ENCODE measurements around the gene PTPRU.
A peak's percentile ranks its signal among the peaks of the same experiment; 100 is the strongest.

PTPRU gene

GRCh38 chr1:29267321-29268070 lies 31.2 kb downstream of the PTPRU start:
- Mint-ChIP-seq H3K27ac (ENCODE audit: low read depth) (no peak overlapping the region), H3K27me3 (peaks cover 72% of the 10 kb centered on the region), H3K4me3 (no peak overlapping the region), H3K9me3 (no peaks in the 10 kb centered on the region), H3K4me1 (no peaks in the 10 kb centered on the region), H3K36me3 (ENCODE audit: insufficient read depth) (no peaks in the 10 kb centered on the region)
- ATAC-seq (replicated peaks; ENCODE audit: extremely low read depth, poor library complexity, severe bottlenecking) = no peak
- DNase-seq (ENCODE audit: low spot score in 2 of 2) = no peak

- Mint-ChIP-seq H3K4me3 (no peak overlapping the region), H3K27ac (ENCODE audit: low read depth) (no peak overlapping the region), H3K36me3 (ENCODE audit: insufficient read depth) (no peaks in the 10 kb centered on the region), H3K27me3 (peaks cover 72% of the 10 kb centered on the region), H3K9me3 (no peaks in the 10 kb centered on the region), H3K4me1 (no peaks in the 10 kb centered on the region)
- DNase-seq (ENCODE audit: low spot score in 2 of 2) (no peak), ATAC-seq (replicated peaks; ENCODE audit: extremely low read depth, poor library complexity, severe bottlenecking) (no peak)
Observed at GRCh38 chr1:29269382-29269781, 33.1 kb downstream of the PTPRU start.

GRCh38 chr1:29270929-29271521 lies 34.7 kb downstream of the PTPRU start:
- Mint-ChIP-seq H3K27me3 (peaks cover 71% of the 10 kb centered on the region), H3K4me3 (no peak overlapping the region), H3K4me1 (no peaks in the 10 kb centered on the region), H3K9me3 (no peaks in the 10 kb centered on the region), H3K36me3 (ENCODE audit: insufficient read depth) (no peaks in the 10 kb centered on the region), H3K27ac (ENCODE audit: low read depth) (no peak overlapping the region)
- no peak for DNase-seq (ENCODE audit: low spot score in 2 of 2)
- ATAC-seq (replicated peaks; ENCODE audit: extremely low read depth, poor library complexity, severe bottlenecking) = no peak

DNA sequence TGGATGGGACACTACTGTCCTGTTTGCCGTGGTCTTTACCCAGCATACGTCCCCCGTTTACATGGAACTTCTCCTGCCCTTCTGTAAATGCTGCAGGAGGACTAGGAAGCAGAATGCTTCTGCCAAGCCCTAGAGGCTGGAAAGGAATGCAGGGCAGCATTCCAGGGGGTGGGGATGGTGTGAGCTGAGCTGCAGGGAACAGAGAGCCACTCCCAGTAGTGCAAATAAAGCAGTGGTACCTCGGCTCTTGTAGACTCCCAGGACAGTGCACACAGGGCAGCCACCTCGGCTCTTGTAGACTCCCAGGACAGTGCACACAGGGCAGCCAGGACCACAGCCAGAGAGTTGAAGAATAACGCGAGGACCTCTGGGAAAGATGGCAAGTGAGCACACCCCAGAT lies 35.4 kb downstream of the PTPRU start:
- Mint-ChIP-seq H3K27ac (ENCODE audit: low read depth) (no peak overlapping the region), H3K4me1 (no peaks in the 10 kb centered on the region), H3K4me3 (no peak overlapping the region), H3K27me3 (peaks cover 69% of the 10 kb centered on the region), H3K36me3 (ENCODE audit: insufficient read depth) (no peaks in the 10 kb centered on the region), H3K9me3 (no peaks in the 10 kb centered on the region)
- DNase-seq (ENCODE audit: low spot score in 2 of 2) (no peak), ATAC-seq (replicated peaks; ENCODE audit: extremely low read depth, poor library complexity, severe bottlenecking) (no peak)

DNA sequence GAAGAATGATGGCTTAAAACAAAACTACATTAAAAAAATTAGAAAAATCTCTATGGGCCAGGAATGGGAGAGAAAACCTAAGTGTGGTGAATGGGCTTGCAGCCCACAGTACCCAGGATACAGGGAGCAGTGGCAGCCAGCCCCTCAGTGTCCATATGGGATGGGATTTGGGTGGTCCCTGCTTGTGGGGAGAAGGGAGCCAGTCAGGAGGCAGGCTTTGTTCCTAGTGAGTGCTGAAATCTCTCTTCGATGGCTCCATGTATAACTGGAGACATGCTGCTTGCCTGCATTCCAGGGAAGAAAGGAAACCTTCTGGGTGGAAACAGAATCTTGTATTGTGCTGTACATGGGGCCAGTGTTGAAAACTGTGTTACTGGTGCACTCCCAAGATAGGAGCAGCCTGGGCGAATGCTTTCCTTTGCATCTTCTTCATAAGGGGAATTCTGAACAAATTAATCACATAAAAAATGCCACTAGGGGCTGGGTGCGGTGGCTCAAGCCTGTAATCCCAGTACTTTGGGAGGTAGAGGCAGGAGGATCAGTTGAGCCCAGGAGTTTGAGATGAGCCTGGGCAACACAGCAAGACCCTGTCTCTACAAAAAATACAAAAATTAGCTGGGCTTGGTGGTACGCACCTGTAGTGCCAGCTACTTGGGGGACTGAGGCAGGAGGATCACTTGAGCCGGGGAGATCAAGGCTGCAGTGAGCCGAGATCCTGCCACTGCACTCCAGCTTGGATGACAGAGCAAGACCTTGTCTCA lies 36.0 kb downstream of the PTPRU start:
- no peaks in the 10 kb centered on the region for H3K4me1 Mint-ChIP-seq
- H3K27me3 Mint-ChIP-seq = peaks cover 67% of the 10 kb centered on the region
- no peak overlapping the region for H3K4me3 Mint-ChIP-seq
- peaks cover 2% of the 10 kb centered on the region for H3K36me3 Mint-ChIP-seq (ENCODE audit: insufficient read depth)
- DNase-seq (ENCODE audit: low spot score in 2 of 2) (no peak), ATAC-seq (replicated peaks; ENCODE audit: extremely low read depth, poor library complexity, severe bottlenecking) (no peak)
- H3K9me3 Mint-ChIP-seq = no peaks in the 10 kb centered on the region
- H3K27ac Mint-ChIP-seq (ENCODE audit: low read depth) = no peak overlapping the region

- peaks cover 2% of the 10 kb centered on the region for H3K36me3 Mint-ChIP-seq (ENCODE audit: insufficient read depth)
- no peaks in the 10 kb centered on the region for H3K9me3 Mint-ChIP-seq
- H3K27ac Mint-ChIP-seq (ENCODE audit: low read depth) = no peak overlapping the region
- ATAC-seq (replicated peaks; ENCODE audit: extremely low read depth, poor library complexity, severe bottlenecking) = no peak
- H3K4me1 Mint-ChIP-seq = no peaks in the 10 kb centered on the region
- H3K27me3 Mint-ChIP-seq = peaks cover 65% of the 10 kb centered on the region
- DNase-seq (ENCODE audit: low spot score in 2 of 2) = no peak
- H3K4me3 Mint-ChIP-seq = no peak overlapping the region
Observed at GRCh38 chr1:29275435-29275834, 39.1 kb downstream of the PTPRU start.

GRCh38 chr1:29278124-29278523 lies 41.8 kb downstream of the PTPRU start:
- ATAC-seq (replicated peaks; ENCODE audit: extremely low read depth, poor library complexity, severe bottlenecking) (no peak), DNase-seq (ENCODE audit: low spot score in 2 of 2) (no peak)
- peaks cover under 1% of the 10 kb centered on the region for H3K4me1 Mint-ChIP-seq
- no peaks in the 10 kb centered on the region for H3K9me3 Mint-ChIP-seq
- H3K27ac Mint-ChIP-seq (ENCODE audit: low read depth) = no peak overlapping the region
- no peak overlapping the region for H3K4me3 Mint-ChIP-seq
- peaks cover 2% of the 10 kb centered on the region for H3K36me3 Mint-ChIP-seq (ENCODE audit: insufficient read depth)
- H3K27me3 Mint-ChIP-seq = peaks cover 51% of the 10 kb centered on the region

- ATAC-seq (replicated peaks; ENCODE audit: extremely low read depth, poor library complexity, severe bottlenecking) = no peak
- H3K9me3 Mint-ChIP-seq = no peaks in the 10 kb centered on the region
Observed at GRCh38 chr1:29279406-29279805, 43.1 kb downstream of the PTPRU start.

GRCh38 chr1:29279951-29280391 lies 43.6 kb downstream of the PTPRU start:
- DNase-seq (ENCODE audit: low spot score in 2 of 2) (no peak), ATAC-seq (replicated peaks; ENCODE audit: extremely low read depth, poor library complexity, severe bottlenecking) (no peak)
- Mint-ChIP-seq H3K4me3 (no peak overlapping the region), H3K27ac (ENCODE audit: low read depth) (no peak overlapping the region), H3K4me1 (peaks cover 8% of the 10 kb centered on the region), H3K9me3 (no peaks in the 10 kb centered on the region), H3K27me3 (peaks cover 50% of the 10 kb centered on the region), H3K36me3 (ENCODE audit: insufficient read depth) (peaks cover 2% of the 10 kb centered on the region)

More at GRCh38 chr1:29279406-29279805, 43.1 kb downstream of the PTPRU start:
- Mint-ChIP-seq H3K27me3 (peaks cover 51% of the 10 kb centered on the region), H3K4me1 (peaks cover 8% of the 10 kb centered on the region), H3K27ac (ENCODE audit: low read depth) (no peak overlapping the region), H3K36me3 (ENCODE audit: insufficient read depth) (peaks cover 2% of the 10 kb centered on the region), H3K4me3 (no peak overlapping the region)
- no peak for DNase-seq (ENCODE audit: low spot score in 2 of 2)

DNA sequence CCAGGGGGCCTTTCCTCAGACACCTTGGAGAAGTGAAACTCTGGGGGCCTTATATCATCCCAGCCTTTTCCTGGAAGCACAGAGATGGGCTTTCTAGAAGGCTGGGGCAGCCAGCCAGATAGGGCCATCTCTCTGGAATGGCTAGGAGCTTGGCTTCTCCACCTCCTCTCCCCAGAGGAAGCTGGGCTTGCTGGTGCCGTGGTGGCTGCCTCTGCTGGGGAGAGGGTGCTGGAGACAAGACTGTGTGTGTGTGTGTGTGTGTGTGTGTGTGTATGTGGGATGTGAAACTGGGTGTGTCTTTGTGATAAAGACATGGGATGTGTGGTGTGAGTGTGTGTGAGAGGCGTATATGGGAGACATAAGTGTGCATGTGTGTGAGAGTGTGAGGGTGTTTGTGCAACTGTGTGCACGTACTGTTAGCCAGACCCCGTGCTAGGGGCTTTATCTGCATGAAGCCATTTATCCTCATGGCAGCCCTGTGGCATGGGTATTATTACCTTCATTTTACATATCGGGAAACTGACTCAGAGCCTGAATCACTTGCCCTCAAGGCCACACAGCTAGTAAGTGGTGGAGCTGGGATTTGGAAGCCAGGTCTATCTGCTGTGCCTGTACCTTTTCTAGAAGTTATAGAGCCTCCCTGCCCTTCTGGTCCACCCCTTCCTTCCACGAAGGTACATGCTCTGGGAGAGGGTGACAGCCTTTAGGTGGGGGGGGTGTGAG lies 44.2 kb downstream of the PTPRU start:
- Mint-ChIP-seq H3K27ac (ENCODE audit: low read depth) (no peak overlapping the region), H3K36me3 (ENCODE audit: insufficient read depth) (peaks cover 2% of the 10 kb centered on the region), H3K4me1 (peaks cover 8% of the 10 kb centered on the region), H3K27me3 (peaks cover 44% of the 10 kb centered on the region), H3K9me3 (no peaks in the 10 kb centered on the region), H3K4me3 (no peak overlapping the region)
- DNase-seq (ENCODE audit: low spot score in 2 of 2) (no peak), ATAC-seq (replicated peaks; ENCODE audit: extremely low read depth, poor library complexity, severe bottlenecking) (no peak)

DNA sequence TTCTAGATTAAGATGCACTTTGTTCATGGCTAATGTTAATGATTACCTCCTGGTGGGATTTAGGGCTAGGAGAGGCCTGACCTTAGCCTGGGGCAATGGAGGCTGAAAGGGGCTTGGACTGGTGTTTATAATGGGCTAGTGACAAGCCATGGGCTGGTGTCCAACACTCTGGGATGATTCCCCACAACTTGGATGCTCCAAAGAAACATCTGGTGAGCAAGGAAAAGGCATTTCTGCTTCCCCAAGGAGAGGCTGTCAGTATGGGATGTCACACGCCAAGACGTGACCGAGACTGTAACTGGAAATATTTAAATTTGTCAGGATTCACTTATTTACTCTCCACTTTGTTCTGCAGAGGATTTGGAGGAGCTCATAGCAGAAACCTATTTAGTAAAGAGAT lies 45.2 kb downstream of the PTPRU start:
- no peak for ATAC-seq (replicated peaks; ENCODE audit: extremely low read depth, poor library complexity, severe bottlenecking)
- Mint-ChIP-seq H3K27ac (ENCODE audit: low read depth) (no peak overlapping the region), H3K4me3 (no peak overlapping the region), H3K4me1 (peaks cover 8% of the 10 kb centered on the region), H3K36me3 (ENCODE audit: insufficient read depth) (peaks cover 3% of the 10 kb centered on the region), H3K27me3 (peaks cover 39% of the 10 kb centered on the region), H3K9me3 (no peaks in the 10 kb centered on the region)
- DNase-seq (ENCODE audit: low spot score in 2 of 2) = no peak

DNA sequence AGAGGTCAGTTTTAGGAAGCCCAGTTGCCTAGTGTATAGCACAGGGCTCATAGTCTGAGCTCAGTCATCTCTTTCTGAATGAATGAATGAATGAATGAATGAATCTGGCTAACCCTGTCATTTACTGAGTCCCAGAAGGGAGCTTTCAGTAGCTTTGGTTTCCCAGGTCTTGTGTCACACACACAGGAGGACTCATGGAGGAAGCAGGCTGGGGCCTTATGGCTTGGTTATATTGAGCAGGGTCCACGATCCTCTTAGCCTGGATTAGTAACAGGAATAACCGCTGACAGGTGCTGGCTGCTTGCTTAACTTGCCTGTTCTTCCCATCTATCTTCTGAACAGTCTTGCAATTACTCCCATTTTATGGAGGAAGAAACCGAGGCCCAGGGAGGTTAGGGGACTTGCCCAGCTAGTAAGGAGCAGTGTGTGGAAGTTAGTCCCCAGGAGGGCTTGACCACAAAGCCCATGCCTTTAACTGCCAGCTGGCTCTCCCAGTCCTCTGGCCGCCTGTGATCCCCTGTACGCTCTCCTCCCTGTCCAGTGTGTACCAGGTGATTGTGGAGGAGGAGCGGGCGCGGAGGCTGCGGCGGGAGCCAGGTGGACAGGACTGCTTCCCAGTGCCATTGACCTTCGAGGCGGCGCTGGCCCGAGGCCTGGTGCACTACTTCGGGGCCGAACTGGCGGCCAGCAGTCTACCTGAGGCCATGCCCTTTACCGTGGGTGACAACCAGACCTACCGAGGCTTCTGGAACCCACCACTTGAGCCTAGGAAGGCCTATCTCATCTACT lies 46.0 kb downstream of the PTPRU start:
- H3K27ac Mint-ChIP-seq (ENCODE audit: low read depth) = peak overlapping the region; percentile 22
- H3K9me3 Mint-ChIP-seq = no peaks in the 10 kb centered on the region
- peaks cover 8% of the 10 kb centered on the region for H3K4me1 Mint-ChIP-seq
- peaks cover 33% of the 10 kb centered on the region for H3K27me3 Mint-ChIP-seq
- H3K36me3 Mint-ChIP-seq (ENCODE audit: insufficient read depth) = peaks cover 1% of the 10 kb centered on the region
- ATAC-seq (replicated peaks; ENCODE audit: extremely low read depth, poor library complexity, severe bottlenecking) (no peak), DNase-seq (ENCODE audit: low spot score in 2 of 2) (no peak)
- H3K4me3 Mint-ChIP-seq = no peak overlapping the region
